Measurements from ENCODE around the gene LRRK2.
"Not testable (repeated sequence)": the region's sequence is repeated elsewhere in the genome, so short reads cannot be mapped to it uniquely, and the experiment has no call there.

LRRK2 gene

GRCh38 chr12:40238979-40239378 is 14.2 kb downstream of the LRRK2 start:
- ATAC-seq = no peak

GRCh38 chr12:40240779-40241178 is 16.0 kb downstream of the LRRK2 start:
- TF ChIP-seq ARNTL (CRISPR knock-in tag; IDR thresholded peaks at IDR 0.05; ENCODE audit: borderline replicate concordance, low read depth) = no peak
- TF ChIP-seq TCF4 (CRISPR knock-in tag; IDR thresholded peaks at IDR 0.05; ENCODE audit: borderline replicate concordance) = no peak
- TF ChIP-seq ESRRG (CRISPR knock-in tag; IDR thresholded peaks at IDR 0.05) = no peak
- TF ChIP-seq SNAI2 (CRISPR knock-in tag; IDR thresholded peaks at IDR 0.05) = no peak
- TF ChIP-seq ZNF70 (CRISPR knock-in tag; IDR thresholded peaks at IDR 0.05) = no peak
- TF ChIP-seq PPARA (CRISPR knock-in tag; IDR thresholded peaks at IDR 0.05; ENCODE audit: borderline replicate concordance) = no peak
- no peak for TF ChIP-seq ZFP3 (CRISPR knock-in tag; IDR thresholded peaks at IDR 0.05)
- no peak for TF ChIP-seq BACH2 (CRISPR knock-in tag; IDR thresholded peaks at IDR 0.05; ENCODE audit: borderline replicate concordance)
- no peak for TF ChIP-seq CSRNP3 (CRISPR knock-in tag; IDR thresholded peaks at IDR 0.05)
- TF ChIP-seq ZFP30 (CRISPR knock-in tag; IDR thresholded peaks at IDR 0.05) = no peak
- no peak for TF ChIP-seq CREB5 (CRISPR knock-in tag; IDR thresholded peaks at IDR 0.05; ENCODE audit: low read depth)
- no peak for TF ChIP-seq ZNF565 (CRISPR knock-in tag; conservative IDR thresholded peaks at IDR 0.05; ENCODE audit: low read depth)
- no peak for TF ChIP-seq TOX (CRISPR knock-in tag; IDR thresholded peaks at IDR 0.05; ENCODE audit: borderline replicate concordance)
- ATAC-seq = no peak

More at GRCh38 chr12:40238979-40239378, 14.2 kb downstream of the LRRK2 start:
- TF ChIP-seq ZC3H10 (CRISPR knock-in tag; IDR thresholded peaks at IDR 0.05) (no peak), CSDC2 (CRISPR knock-in tag; IDR thresholded peaks at IDR 0.05) (no peak), ZFP30 (CRISPR knock-in tag; IDR thresholded peaks at IDR 0.05) (no peak), GLIS3 (CRISPR knock-in tag; IDR thresholded peaks at IDR 0.05) (no peak), OSR1 (CRISPR knock-in tag; IDR thresholded peaks at IDR 0.05) (no peak), PPARA (CRISPR knock-in tag; IDR thresholded peaks at IDR 0.05; ENCODE audit: borderline replicate concordance) (no peak), ARNTL (CRISPR knock-in tag; IDR thresholded peaks at IDR 0.05; ENCODE audit: borderline replicate concordance, low read depth) (no peak), RARB (CRISPR knock-in tag; IDR thresholded peaks at IDR 0.05) (no peak), BACH2 (CRISPR knock-in tag; IDR thresholded peaks at IDR 0.05; ENCODE audit: borderline replicate concordance) (no peak), TOX (CRISPR knock-in tag; IDR thresholded peaks at IDR 0.05; ENCODE audit: borderline replicate concordance) (no peak), ZNF70 (CRISPR knock-in tag; IDR thresholded peaks at IDR 0.05) (no peak), CREB5 (CRISPR knock-in tag; IDR thresholded peaks at IDR 0.05; ENCODE audit: low read depth) (no peak), ESRRG (CRISPR knock-in tag; IDR thresholded peaks at IDR 0.05) (no peak)

- no peak for TF ChIP-seq ZNF565 (CRISPR knock-in tag; conservative IDR thresholded peaks at IDR 0.05; ENCODE audit: low read depth)
- no peak for ATAC-seq
These were observed 16.9 kb downstream of the LRRK2 start for GRCh38 chr12:40241741-40242140.

GRCh38 chr12:40244526-40245156 is 19.8 kb downstream of the LRRK2 start:
- not testable (repeated sequence) for ATAC-seq

- TF ChIP-seq CSDC2 (CRISPR knock-in tag; IDR thresholded peaks at IDR 0.05) (no peak), ZNF8 (CRISPR knock-in tag; IDR thresholded peaks at IDR 0.05) (no peak), ESRRG (CRISPR knock-in tag; IDR thresholded peaks at IDR 0.05) (no peak), TOX (CRISPR knock-in tag; IDR thresholded peaks at IDR 0.05; ENCODE audit: borderline replicate concordance) (no peak), TSHZ2 (CRISPR knock-in tag; IDR thresholded peaks at IDR 0.05) (no peak), ZFP3 (CRISPR knock-in tag; IDR thresholded peaks at IDR 0.05) (no peak), GLIS3 (CRISPR knock-in tag; IDR thresholded peaks at IDR 0.05) (no peak), SNAI2 (CRISPR knock-in tag; IDR thresholded peaks at IDR 0.05) (no peak), PATZ1 (CRISPR knock-in tag; IDR thresholded peaks at IDR 0.05; ENCODE audit: borderline replicate concordance) (no peak), ZNF565 (CRISPR knock-in tag; conservative IDR thresholded peaks at IDR 0.05; ENCODE audit: low read depth) (no peak), RARB (CRISPR knock-in tag; IDR thresholded peaks at IDR 0.05) (no peak)
- no peak for ATAC-seq
These were observed 23.2 kb downstream of the LRRK2 start for GRCh38 chr12:40248034-40248433.
